ENCODE results near the gene YTHDF1. TPM values are rescaled to one million over a fixed set of nuclear protein-coding genes. Genes with fewer than 3 reads are reported as not detected.

Gene YTHDF1
- total and polyA plus RNA-seq, 2 of the 8 experiments (the other 6 are each of a cell fraction or from before 2014, with no cell fraction given), result 32.8 to 66.0 TPM

DNA sequence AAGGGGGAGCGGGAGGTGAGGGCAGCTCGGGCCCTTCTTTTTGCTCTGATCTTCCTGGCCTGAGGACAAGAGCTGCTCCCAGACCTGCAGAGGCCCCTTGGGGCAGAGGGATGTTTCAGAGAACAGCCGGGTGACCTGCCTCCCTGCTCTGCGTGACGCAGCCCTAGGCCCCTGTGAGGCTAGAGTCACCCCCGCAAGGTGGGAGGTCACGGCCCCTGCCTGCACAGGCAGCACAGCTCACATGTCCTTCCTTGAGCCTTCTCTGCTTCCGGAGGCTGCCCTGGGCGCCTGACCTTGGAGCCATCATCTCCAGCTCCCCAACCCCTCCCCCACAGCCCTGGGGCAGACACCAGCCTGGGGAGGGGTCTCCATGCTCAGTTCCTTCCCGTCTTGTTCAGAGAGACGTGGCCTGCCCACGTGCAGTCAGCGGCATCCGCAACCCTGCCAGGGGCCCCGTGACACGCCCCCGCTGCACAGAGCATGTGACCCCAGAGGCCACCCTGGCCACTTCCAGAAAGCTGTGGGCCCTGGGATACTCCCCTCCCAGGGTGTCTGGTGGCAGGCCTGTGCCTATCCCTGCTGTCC, 19.6 kb upstream of the YTHDF1 start, which contains the start of gene BIRC7 (continued):
- no peak for TF ChIP-seq KDM4A (IDR thresholded peaks at IDR 0.05; ENCODE audit: low read depth, low read length, severe bottlenecking)

Measured in H1 (cell line).